ENCODE measurements around the gene EPN3. TPM values are rescaled to one million over a fixed set of nuclear protein-coding genes. Genes with fewer than 3 reads are reported as not detected.

Gene EPN3
- total RNA-seq, 1 donor from 2014 or later = not detected

DNA sequence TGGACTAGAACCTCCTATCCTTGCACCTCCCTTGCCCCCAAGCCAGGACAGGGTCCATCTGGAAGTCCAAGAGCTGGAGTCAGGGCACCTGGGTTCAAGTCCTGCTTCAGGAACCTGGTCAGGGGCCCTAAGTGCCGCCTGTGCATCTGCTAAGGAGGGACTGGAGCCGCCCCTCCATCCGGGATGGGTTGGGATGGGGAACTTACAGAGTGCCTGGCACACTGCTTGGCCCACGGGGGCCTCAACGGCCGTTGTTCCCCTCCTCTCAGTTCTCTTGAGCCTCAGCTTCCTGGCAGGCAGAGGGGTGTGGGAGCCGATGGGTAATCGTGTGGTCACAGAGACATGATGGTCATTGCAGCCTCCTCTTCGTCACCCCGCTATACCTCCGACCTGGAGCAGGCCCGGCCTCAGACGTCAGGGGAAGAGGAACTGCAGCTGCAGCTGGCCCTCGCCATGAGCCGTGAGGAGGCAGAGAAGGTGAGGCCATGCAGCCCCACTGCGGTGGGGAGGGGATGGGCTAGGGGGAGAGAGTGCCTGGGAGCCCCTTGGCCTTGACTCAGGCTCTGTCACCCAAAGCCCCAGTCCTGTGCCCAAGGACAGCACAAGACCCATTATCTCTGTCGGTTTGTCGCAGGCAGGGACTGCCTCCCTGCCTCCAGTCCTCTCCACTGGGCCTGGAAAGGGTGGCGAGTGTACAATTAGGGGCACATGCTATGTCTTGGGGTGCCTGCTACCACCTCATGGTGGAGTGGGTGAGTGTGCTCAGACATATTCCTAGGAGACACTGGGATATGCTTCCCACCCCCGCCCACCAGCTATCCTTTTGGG, 5.4 kb downstream of the EPN3 start:
- Mint-ChIP-seq H3K36me3 (ENCODE audit: low read depth) (no peaks in the 10 kb centered on the region), H3K27me3 (ENCODE audit: low read depth) (peaks cover 9% of the 10 kb centered on the region), H3K27ac (ENCODE audit: unreplicated experiment) (no peak overlapping the region), H3K4me1 (ENCODE audit: low read depth) (peaks cover 26% of the 10 kb centered on the region), H3K9me3 (ENCODE audit: low read depth) (no peaks in the 10 kb centered on the region), H3K4me3 (ENCODE audit: unreplicated experiment) (no peak overlapping the region)
- TF ChIP-seq, protein P1, sequence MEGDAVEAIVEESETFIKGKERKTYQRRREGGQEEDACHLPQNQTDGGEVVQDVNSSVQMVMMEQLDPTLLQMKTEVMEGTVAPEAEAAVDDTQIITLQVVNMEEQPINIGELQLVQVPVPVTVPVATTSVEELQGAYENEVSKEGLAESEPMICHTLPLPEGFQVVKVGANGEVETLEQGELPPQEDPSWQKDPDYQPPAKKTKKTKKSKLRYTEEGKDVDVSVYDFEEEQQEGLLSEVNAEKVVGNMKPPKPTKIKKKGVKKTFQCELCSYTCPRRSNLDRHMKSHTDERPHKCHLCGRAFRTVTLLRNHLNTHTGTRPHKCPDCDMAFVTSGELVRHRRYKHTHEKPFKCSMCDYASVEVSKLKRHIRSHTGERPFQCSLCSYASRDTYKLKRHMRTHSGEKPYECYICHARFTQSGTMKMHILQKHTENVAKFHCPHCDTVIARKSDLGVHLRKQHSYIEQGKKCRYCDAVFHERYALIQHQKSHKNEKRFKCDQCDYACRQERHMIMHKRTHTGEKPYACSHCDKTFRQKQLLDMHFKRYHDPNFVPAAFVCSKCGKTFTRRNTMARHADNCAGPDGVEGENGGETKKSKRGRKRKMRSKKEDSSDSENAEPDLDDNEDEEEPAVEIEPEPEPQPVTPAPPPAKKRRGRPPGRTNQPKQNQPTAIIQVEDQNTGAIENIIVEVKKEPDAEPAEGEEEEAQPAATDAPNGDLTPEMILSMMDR (IDR thresholded peaks at IDR 0.05) = no peak
- no peak for DNase-seq (ENCODE audit: low spot score)

DNA sequence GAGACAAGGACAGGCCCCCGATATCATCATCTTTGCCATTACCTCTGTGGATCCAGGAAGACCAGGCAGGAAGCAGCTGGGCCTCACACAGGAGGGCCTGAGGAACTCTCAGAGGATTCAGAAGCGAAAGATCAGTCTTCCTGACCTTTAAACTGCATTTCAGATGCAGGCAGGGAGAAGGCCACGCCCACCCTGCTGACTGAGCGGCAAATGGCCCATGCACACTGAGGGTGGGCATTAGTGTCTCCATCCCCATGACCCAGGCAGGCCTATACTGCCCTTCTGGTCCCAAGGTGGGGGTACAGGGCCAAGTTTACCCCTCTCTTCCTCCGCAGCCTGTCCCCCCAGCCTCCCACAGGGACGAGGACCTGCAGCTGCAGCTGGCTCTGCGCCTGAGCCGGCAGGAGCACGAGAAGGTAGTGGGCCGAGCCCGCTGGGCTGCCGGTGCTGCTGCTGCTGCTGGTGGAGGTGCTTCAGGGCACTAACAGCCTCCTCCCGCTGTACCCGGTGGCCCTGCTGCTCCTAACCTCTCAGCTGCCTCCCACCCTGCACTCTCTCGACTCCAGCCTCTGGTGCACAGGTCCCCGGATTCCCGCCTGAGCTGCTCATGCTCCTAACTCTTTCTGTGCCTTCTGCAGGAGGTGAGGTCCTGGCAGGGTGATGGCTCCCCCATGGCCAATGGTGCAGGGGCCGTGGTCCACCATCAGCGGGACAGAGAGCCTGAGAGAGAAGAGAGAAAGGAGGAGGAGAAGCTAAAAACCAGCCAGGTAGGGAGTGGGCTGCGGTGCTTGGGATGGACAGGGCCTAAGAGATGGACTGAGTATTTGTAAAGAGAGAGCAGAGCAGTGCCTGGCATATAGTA, 6.2 kb downstream of the EPN3 start:
- Mint-ChIP-seq H3K4me3 (ENCODE audit: unreplicated experiment) (no peak overlapping the region), H3K36me3 (ENCODE audit: low read depth) (no peaks in the 10 kb centered on the region), H3K4me1 (ENCODE audit: low read depth) (peaks cover 20% of the 10 kb centered on the region), H3K9me3 (ENCODE audit: low read depth) (no peaks in the 10 kb centered on the region), H3K27me3 (ENCODE audit: low read depth) (peaks cover 1% of the 10 kb centered on the region), H3K27ac (ENCODE audit: unreplicated experiment) (no peak overlapping the region)
- TF ChIP-seq, protein P1 (IDR thresholded peaks at IDR 0.05) = no peak
- DNase-seq (ENCODE audit: low spot score) = no peak

DNA sequence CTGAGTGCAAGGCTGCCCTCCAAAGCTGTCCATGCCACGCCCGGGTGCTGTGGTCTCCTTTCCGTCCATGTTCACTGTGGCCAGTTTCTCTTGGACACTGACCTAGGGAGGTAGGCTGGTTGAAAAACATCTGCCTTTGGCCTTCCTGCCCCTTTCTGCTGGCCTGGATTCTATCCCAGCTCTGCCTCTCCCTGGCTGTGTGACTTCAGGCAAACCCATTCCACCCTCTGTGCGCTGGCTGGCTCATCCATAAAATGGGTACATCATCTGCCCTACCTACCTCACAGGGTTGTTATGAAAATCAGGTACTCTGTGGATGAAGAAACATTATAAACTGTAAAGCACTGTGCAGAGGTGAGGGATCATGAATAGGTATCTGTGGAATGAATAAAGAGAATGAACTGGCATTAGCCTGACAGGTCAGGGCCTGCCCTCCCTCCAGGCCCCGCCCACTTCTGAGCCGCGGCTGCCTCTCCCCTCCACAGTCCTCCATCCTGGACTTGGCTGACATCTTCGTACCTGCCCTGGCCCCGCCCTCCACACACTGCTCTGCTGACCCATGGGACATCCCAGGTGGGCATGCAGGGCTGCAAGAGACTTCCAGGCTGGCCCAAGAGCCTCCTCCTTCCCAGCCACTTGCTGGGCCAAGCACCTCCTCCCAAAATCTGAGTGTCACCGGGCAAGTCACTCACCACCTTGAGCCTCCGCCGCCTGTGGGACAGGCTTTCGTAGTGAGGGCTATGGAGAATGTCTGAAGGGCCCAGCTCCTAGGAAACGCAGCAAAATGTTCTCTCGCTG, 7.4 kb downstream of the EPN3 start:
- DNase-seq (ENCODE audit: low spot score) = no peak
- no peaks in the 10 kb centered on the region for H3K27me3 Mint-ChIP-seq (ENCODE audit: low read depth)
- no peak overlapping the region for H3K4me3 Mint-ChIP-seq (ENCODE audit: unreplicated experiment)
- H3K4me1 Mint-ChIP-seq (ENCODE audit: low read depth) = peaks cover 14% of the 10 kb centered on the region
- H3K9me3 Mint-ChIP-seq (ENCODE audit: low read depth) = no peaks in the 10 kb centered on the region
- H3K36me3 Mint-ChIP-seq (ENCODE audit: low read depth) = no peaks in the 10 kb centered on the region
- H3K27ac Mint-ChIP-seq (ENCODE audit: unreplicated experiment) = no peak overlapping the region
- TF ChIP-seq, protein P1 (IDR thresholded peaks at IDR 0.05) = no peak

DNA sequence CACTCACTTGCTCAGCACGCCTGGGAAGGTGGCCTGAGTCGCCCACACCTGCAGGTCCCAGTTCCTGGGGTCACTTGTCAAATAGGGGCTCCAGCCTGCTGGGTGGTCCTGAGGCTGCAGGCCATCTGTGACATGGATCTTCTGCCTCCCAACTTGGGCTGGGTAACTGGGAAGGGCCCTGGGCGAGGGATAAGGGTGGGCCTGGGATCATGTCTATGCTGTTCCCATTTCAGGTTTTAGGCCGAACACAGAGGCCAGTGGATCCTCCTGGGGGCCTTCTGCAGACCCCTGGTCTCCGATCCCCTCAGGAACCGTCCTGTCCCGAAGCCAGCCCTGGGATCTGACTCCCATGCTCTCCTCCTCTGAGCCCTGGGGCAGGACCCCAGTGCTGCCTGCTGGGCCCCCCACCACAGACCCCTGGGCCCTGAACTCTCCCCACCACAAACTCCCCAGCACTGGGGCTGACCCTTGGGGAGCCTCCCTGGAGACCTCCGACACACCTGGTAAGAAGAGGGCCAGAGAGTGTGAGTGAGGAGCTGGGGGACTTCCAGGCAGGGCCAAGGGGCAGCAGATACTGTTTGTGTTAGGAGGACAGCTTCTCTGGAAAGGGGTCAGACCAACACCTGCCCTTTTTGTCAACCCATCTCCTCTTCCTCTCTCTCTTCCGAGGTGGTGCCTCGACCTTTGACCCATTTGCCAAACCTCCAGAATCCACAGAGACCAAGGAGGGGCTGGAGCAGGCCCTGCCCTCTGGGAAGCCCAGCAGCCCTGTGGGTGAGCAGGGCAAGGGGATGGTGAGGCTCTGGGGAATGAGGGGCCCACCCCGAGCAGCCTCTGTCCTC, 8.2 kb downstream of the EPN3 start:
- Mint-ChIP-seq H3K4me1 (ENCODE audit: low read depth) (peaks cover 14% of the 10 kb centered on the region), H3K4me3 (ENCODE audit: unreplicated experiment) (no peak overlapping the region)
- DNase-seq (ENCODE audit: low spot score) = no peak

More for the DNA sequence above, 8.2 kb downstream of the EPN3 start:
- peaks cover 2% of the 10 kb centered on the region for H3K27me3 Mint-ChIP-seq (ENCODE audit: low read depth)
- TF ChIP-seq, protein P1 (IDR thresholded peaks at IDR 0.05) = no peak
- no peak overlapping the region for H3K27ac Mint-ChIP-seq (ENCODE audit: unreplicated experiment)
- H3K9me3 Mint-ChIP-seq (ENCODE audit: low read depth) = no peaks in the 10 kb centered on the region
- H3K36me3 Mint-ChIP-seq (ENCODE audit: low read depth) = no peaks in the 10 kb centered on the region

Data from chondrocyte (in vitro differentiated cells).